H9 (cell line): ENCODE data around the gene PLPP7. TPM values are rescaled to one million over a fixed set of nuclear protein-coding genes. Genes with fewer than 3 reads are reported as not detected.

Experiments
- DNase-seq: peaks from one replicate; pipeline ENCODE4 v3.0.0-alpha.2; 2017
- H2AFZ ChIP-seq: one replicate; pipeline ENCODE4 v1.6.1; 2013; ENCODE audit warnings: mild to moderate bottlenecking, low read length, control low read depth, moderate library complexity
- H2AK5ac ChIP-seq: 2 replicates; pipeline ENCODE4 v1.6.1; 2013; ENCODE audit warnings: low read length, control low read depth, mixed read lengths; ENCODE audit not compliant: insufficient read length
- H2BK120ac ChIP-seq: one replicate; pipeline ENCODE4 v1.6.1; 2013; ENCODE audit warnings: low read depth, mild to moderate bottlenecking, low read length, control low read depth, inconsistent platforms; ENCODE audit not compliant: poor library complexity, severe bottlenecking
- H2BK12ac ChIP-seq: 2 replicates; pipeline ENCODE4 v1.6.1; 2013; ENCODE audit warnings: low read length, control low read depth, mixed read lengths, low read depth; ENCODE audit not compliant: insufficient read length
- H2BK15ac ChIP-seq: 2 replicates; pipeline ENCODE4 v1.6.1; 2013; ENCODE audit warnings: low read depth, low read length, control low read depth
- H2BK20ac ChIP-seq: one replicate; pipeline ENCODE4 v1.6.1; 2013; ENCODE audit warnings: low read depth, mild to moderate bottlenecking, low read length, control low read depth, inconsistent platforms; ENCODE audit not compliant: poor library complexity, severe bottlenecking
- H2BK5ac ChIP-seq: 2 replicates; pipeline ENCODE4 v1.6.1; 2013; ENCODE audit warnings: low read length, control low read depth, mixed read lengths; ENCODE audit not compliant: insufficient read length
- H3K14ac ChIP-seq: 2 replicates; pipeline ENCODE4 v1.6.1; 2013; ENCODE audit warnings: low read length, control low read depth; ENCODE audit not compliant: insufficient read depth
- H3K18ac ChIP-seq: 2 replicates; pipeline ENCODE4 v1.6.1; 2013; ENCODE audit warnings: low read depth, mild to moderate bottlenecking, mixed read lengths, low read length, control low read depth; ENCODE audit not compliant: insufficient read length
- H3K23ac ChIP-seq: 2 replicates; pipeline ENCODE4 v1.6.1; 2013; ENCODE audit warnings: low read length, control low read depth, mixed read lengths, low read depth; ENCODE audit not compliant: insufficient read length
- H3K23me2 ChIP-seq: 2 replicates; pipeline ENCODE4 v1.6.1; 2013; ENCODE audit warnings: low read depth, mild to moderate bottlenecking, mixed read lengths, low read length, control low read depth; ENCODE audit not compliant: insufficient read length, poor library complexity, severe bottlenecking
- H3K27ac ChIP-seq: 2 replicates; pipeline ENCODE4 v1.5.1; 2013; ENCODE audit warnings: low read length, control low read depth, mixed read lengths, low read depth; ENCODE audit not compliant: insufficient read length
- H3K27me3 ChIP-seq: 2 replicates; pipeline ENCODE4 v1.6.1; 2013; ENCODE audit warnings: low read length, control low read depth, inconsistent platforms; ENCODE audit not compliant: insufficient read depth
- H3K4ac ChIP-seq: 2 replicates; pipeline ENCODE4 v1.6.1; 2013; ENCODE audit warnings: low read depth, mild to moderate bottlenecking, control low read depth, inconsistent platforms, low read length, moderate library complexity
- H3K4me1 ChIP-seq: 2 replicates; pipeline ENCODE4 v1.6.1; 2013; ENCODE audit warnings: low read length, control low read depth, inconsistent platforms; ENCODE audit not compliant: insufficient read depth
- H3K4me2 ChIP-seq: 2 replicates; pipeline ENCODE4 v1.6.1; 2013; ENCODE audit warnings: low read length, control low read depth, mixed read lengths; ENCODE audit not compliant: insufficient read length, insufficient read depth
- H3K56ac ChIP-seq: 2 replicates; pipeline ENCODE4 v1.6.1; 2013; ENCODE audit warnings: low read depth, mild to moderate bottlenecking, mixed read lengths, low read length, control low read depth; ENCODE audit not compliant: insufficient read length
- H3K79me1 ChIP-seq: 2 replicates; pipeline ENCODE4 v1.6.1; 2013; ENCODE audit warnings: low read depth, mild to moderate bottlenecking, moderate library complexity, low read length, control low read depth, inconsistent platforms; ENCODE audit not compliant: insufficient read depth, poor library complexity, severe bottlenecking
- H3K79me2 ChIP-seq: 2 replicates; pipeline ENCODE4 v1.6.1; 2013; ENCODE audit warnings: low read length, control low read depth, inconsistent platforms; ENCODE audit not compliant: insufficient read depth
- H3K9ac ChIP-seq: 2 replicates; pipeline ENCODE4 v1.6.1; 2013; ENCODE audit warnings: low read length, control low read depth, mixed read lengths; ENCODE audit not compliant: insufficient read length; ENCODE audit errors: extremely low read depth
- H3K9me3 ChIP-seq: one replicate; pipeline ENCODE4 v1.6.1; 2013; ENCODE audit warnings: low read depth, low read length, inconsistent platforms; ENCODE audit not compliant: control insufficient read depth
- H3T11ph ChIP-seq: one replicate; pipeline ENCODE4 v1.6.1; 2013; ENCODE audit warnings: mild to moderate bottlenecking, low read length, control low read depth, inconsistent platforms
- H4K20me1 ChIP-seq: one replicate; pipeline ENCODE4 v1.6.1; 2013; ENCODE audit not compliant: control insufficient read depth, insufficient read length, insufficient read depth
- H4K5ac ChIP-seq: 2 replicates; pipeline ENCODE4 v1.6.1; 2013; ENCODE audit warnings: low read depth, mild to moderate bottlenecking, mixed read lengths, low read length, control low read depth; ENCODE audit not compliant: insufficient read length
- H4K8ac ChIP-seq: replicated peaks from 2 replicates; pipeline ENCODE4 v1.6.1; 2013; ENCODE audit warnings: low read length, control low read depth, mixed read lengths, low read depth; ENCODE audit not compliant: insufficient read length
- H4K91ac ChIP-seq: 2 replicates; pipeline ENCODE4 v1.6.1; 2013; ENCODE audit warnings: low read depth, mild to moderate bottlenecking, moderate library complexity, mixed read lengths, low read length, control low read depth; ENCODE audit not compliant: insufficient read length
- H3K27ac Mint-ChIP-seq, 3 experiments: 2 replicates in 2 of 3; 3 replicates in 1 of 3; pipeline ENCODE4 v1.8.0; 2020 to 2021; ENCODE audit warnings: mixed read lengths in 3 of 3, mild to moderate bottlenecking in 1 of 3, moderate library complexity in 1 of 3
- H3K27me3 Mint-ChIP-seq: 2 replicates; pipeline ENCODE4 v1.8.0; 2021; ENCODE audit warnings: low read depth, mild to moderate bottlenecking, moderate library complexity, mixed read lengths
- H3K36me3 Mint-ChIP-seq, 3 experiments: 2 replicates in 2 of 3; 3 replicates in 1 of 3; pipeline ENCODE4 v1.8.0; 2020 to 2021; ENCODE audit warnings: low read depth in 3 of 3, mixed read lengths in 3 of 3; ENCODE audit not compliant: insufficient read depth in 1 of 3
- H3K4me1 Mint-ChIP-seq, 2 experiments: 2 replicates each; pipeline ENCODE4 v1.8.0; 2020; ENCODE audit warnings: mixed read lengths in 2 of 2
- H3K4me3 Mint-ChIP-seq, 2 experiments: 2 replicates in 1 of 2; 3 replicates in 1 of 2; pipeline ENCODE4 v1.8.0; 2020 to 2021; ENCODE audit warnings: mild to moderate bottlenecking in 2 of 2, mixed read lengths in 2 of 2, moderate library complexity in 1 of 2
- H3K9me3 Mint-ChIP-seq, 2 experiments: 2 replicates in 1 of 2; 3 replicates in 1 of 2; pipeline ENCODE4 v1.8.0; 2020; ENCODE audit warnings: mild to moderate bottlenecking in 2 of 2, mixed read lengths in 2 of 2, moderate library complexity in 1 of 2
- WGBS: extraction: QIAGEN DNeasy Blood & Tissue Kit; methylation state at CpG from one replicate; pipeline ENCODE4 v1.1.7; 2013; ENCODE audit warnings: missing lambda C conversion rate, low lambda C conversion rate, mixed read lengths; ENCODE audit not compliant: insufficient read length; ENCODE audit errors: extremely low coverage; 5-methylcytosine and 5-hydroxymethylcytosine counted together
- total RNA-seq: library from RNA; stranded (reverse); gene quantifications from 2 replicates; pipeline ENCODE4 v1.2.1, GENCODE V29; 2021
- TF ChIP-seq, protein P1 (sequence below): fragments of 200-600 bp; sonication (generic); conservative IDR thresholded peaks from 3 replicates; pipeline ENCODE4 v1.8.0; 2021; ENCODE audit warnings: antibody characterized with exemption, mild to moderate bottlenecking

PLPP7 gene
- total RNA-seq, 1 experiment from 2014 or later = 1.9 TPM

DNA sequence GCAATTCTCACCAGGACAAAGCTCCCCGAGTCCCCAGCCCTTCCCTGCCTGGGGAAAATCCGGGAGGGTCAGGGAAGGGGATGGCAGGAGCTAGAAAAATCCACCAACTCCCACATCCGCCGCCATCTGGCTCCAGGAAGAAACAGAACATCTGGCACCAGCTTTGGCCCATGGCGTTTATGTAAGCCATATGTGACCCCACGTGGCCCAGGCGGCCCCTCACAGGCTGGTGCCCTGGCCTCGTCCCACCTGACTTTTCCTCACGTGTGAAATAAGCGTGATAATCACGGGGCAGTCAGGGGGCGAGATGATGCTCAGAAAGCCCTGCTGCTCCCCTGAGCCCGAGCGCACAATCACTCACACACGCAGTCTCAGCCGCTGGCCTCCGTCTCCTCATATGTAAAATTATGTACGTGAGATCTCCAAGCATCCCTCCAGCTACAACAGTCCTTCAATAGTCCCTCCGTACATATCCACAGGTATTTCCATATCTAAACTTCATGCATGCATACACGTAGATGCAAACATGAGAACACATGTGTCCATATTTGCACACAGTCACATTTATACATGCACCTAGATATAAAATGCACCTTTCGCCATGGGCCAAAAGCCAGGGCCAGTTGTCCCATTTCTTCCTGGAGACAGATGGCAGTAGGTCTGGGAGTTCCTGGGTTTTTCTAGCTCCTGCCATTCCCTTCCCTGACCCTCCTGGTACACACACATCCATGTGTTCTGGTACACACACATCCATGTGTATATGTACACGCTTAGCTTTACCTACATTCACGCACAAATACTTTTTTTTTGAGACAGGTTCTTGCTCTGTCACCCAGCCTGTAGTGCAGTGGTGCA is 28.9 kb downstream of the PLPP7 start:
- Histone ChIP-seq H3K79me2 (no peaks in the 10 kb centered on the region), H3K4me2 (no peak overlapping the region), H3K18ac (no peak overlapping the region), H2BK5ac (no peak overlapping the region), H2BK20ac (no peak overlapping the region), H3K23me2 (no peaks in the 10 kb centered on the region), H2BK12ac (no peak overlapping the region), H2AFZ (no peak overlapping the region), H4K20me1 (no peaks in the 10 kb centered on the region), H2BK15ac (no peak overlapping the region), H4K5ac (no peak overlapping the region), H4K8ac (no peak overlapping the region), H3K4ac (no peak overlapping the region), H3K9me3 (no peaks in the 10 kb centered on the region), H3K14ac (no peak overlapping the region), H3K23ac (no peak overlapping the region), H3K4me1 (no peaks in the 10 kb centered on the region), H3K9ac (no peak overlapping the region), H3K27me3 (no peaks in the 10 kb centered on the region), H3K27ac (no peak overlapping the region), H2AK5ac (no peak overlapping the region), H4K91ac (no peak overlapping the region), H3K79me1 (no peaks in the 10 kb centered on the region), H3K56ac (no peak overlapping the region), H2BK120ac (no peak overlapping the region), H3T11ph (no peak overlapping the region)
- TF ChIP-seq, protein P1, sequence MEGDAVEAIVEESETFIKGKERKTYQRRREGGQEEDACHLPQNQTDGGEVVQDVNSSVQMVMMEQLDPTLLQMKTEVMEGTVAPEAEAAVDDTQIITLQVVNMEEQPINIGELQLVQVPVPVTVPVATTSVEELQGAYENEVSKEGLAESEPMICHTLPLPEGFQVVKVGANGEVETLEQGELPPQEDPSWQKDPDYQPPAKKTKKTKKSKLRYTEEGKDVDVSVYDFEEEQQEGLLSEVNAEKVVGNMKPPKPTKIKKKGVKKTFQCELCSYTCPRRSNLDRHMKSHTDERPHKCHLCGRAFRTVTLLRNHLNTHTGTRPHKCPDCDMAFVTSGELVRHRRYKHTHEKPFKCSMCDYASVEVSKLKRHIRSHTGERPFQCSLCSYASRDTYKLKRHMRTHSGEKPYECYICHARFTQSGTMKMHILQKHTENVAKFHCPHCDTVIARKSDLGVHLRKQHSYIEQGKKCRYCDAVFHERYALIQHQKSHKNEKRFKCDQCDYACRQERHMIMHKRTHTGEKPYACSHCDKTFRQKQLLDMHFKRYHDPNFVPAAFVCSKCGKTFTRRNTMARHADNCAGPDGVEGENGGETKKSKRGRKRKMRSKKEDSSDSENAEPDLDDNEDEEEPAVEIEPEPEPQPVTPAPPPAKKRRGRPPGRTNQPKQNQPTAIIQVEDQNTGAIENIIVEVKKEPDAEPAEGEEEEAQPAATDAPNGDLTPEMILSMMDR = no peak
- no CpG with 5 or more reads among the region's 23 CpGs for WGBS
- H3K9me3 Mint-ChIP-seq = no peaks in the 10 kb centered on the region
- no peak overlapping the region for H3K4me3 Mint-ChIP-seq
- peaks cover 5% of the 10 kb centered on the region for H3K27me3 Mint-ChIP-seq
- H3K4me1 Mint-ChIP-seq = 0 out of 4 replicates have a peak, but pooled peaks cover 0 to 2% of the 10 kb centered on the region in 2 experiments
- no peak for DNase-seq
- no peaks in the 10 kb centered on the region for H3K36me3 Mint-ChIP-seq
- H3K27ac Mint-ChIP-seq = no peak overlapping the region; a peak in 1 of 7 replicates
